GM18511 (cell line): Measurements from ENCODE around the gene NCKAP5.
"Not testable (repeated sequence)": the region's sequence is repeated elsewhere in the genome, so short reads cannot be mapped to it uniquely, and the experiment has no call there.

Experiments
- ATAC-seq: cut with Tn5 transposase; IDR thresholded peaks from one replicate; pipeline ENCODE4 v1.9.1; 2021; ENCODE audit warnings: mild to moderate bottlenecking, moderate library complexity; ENCODE audit not compliant: unreplicated experiment

NCKAP5 gene

DNA sequence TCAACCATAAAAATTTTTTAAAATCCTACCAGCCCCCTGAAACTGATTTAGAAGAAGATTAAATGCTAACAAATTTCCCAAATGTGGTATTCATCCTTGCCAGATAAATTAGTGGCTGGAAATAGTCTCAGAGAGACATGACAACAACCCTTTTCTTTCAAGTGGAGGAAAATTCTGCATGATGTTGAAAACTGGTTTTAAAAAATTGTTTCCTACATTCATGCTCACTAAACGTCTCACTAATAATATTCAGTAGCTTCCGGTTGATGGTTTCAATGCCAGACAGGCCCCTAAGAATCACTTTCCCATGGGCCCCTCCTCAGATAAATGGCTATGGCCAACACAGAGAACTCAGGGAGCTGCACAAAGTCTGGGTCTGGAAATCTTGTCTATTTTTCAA, 43.2 kb downstream of the NCKAP5 start:
- no peak for ATAC-seq

DNA sequence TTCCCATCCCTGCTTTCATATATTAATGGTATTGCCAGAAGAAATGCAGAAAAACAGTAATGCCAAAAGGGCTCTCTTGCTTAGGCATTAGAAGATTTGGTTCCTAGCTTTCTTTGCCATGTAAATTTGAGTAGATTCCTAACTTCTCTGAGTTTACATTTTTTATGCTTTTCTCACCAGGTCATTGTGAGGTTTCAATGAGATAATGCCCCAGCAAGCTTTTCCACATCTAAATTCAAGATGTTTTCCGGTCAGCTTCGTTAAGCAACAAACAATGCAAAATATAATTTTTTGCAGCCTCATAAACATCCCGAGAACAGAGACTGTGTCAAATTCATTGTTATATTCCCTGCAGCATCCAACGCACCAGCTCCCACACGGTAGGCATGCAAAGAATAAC, 44.9 kb downstream of the NCKAP5 start:
- ATAC-seq = no peak

DNA sequence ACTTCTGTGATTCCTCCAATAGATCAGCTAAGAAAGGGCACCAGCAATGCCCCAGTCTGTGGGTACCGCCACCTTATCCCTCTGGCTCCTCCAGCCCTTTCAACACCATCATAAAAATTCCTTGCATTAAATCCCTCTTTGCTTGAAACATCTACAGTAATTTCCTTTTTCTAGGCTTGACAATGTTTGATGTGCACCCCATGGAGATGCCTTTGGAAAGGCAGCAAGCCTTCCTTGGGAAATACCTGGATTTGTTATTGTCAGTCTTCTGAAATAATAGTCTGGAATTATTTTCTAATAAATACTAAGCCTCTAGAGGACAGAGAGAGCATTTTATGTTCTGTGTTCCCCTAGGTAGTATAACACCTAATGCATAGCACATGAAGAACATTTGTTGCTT, 46.1 kb downstream of the NCKAP5 start:
- ATAC-seq = no peak

DNA sequence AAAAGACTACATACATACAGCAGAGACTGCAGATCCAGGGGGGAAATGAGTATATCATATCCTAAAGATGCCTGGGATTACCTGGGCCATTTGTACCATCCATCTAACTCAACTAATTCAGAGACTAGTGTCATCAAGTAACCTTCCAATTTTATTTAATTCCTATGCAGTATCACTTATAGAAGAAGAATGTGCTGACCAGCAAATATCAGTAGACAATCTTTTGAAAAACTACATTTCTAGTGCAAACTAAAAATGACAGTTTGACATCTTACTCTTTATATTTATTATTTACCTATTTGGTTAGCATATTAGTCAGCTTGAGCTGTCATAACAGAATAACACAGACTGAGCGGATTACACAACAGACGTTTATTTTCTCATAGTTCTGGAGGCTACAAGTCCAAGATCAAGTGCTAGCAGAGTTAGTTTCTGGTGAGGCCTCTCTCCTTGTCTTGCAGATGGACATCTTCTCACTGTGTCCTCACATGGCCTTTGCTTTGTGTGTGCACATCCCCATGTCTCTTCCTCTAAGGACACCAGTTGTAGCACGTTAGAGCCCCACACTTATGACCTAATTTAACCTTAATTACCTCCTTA, 47.0 kb downstream of the NCKAP5 start:
- ATAC-seq = no peak

DNA sequence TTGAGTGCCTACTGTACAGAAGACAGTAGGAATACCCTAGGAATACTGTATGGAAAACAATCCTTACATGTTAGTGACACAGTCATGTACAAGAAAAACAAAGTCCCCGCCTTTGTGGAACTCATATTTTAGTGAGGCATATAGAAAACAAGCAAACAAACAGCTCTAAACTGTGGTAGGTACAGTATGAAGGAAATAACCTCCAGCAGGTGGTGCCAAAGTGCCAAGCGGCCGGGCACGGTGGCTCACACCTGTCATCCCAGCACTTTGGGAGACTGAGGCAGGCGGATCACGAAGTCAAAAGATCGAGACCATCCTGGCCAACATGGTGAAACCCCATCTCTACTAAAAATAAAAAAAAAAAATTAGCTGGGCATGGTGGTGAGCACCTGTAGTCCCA, 48.6 kb downstream of the NCKAP5 start:
- ATAC-seq = not testable (repeated sequence)

DNA sequence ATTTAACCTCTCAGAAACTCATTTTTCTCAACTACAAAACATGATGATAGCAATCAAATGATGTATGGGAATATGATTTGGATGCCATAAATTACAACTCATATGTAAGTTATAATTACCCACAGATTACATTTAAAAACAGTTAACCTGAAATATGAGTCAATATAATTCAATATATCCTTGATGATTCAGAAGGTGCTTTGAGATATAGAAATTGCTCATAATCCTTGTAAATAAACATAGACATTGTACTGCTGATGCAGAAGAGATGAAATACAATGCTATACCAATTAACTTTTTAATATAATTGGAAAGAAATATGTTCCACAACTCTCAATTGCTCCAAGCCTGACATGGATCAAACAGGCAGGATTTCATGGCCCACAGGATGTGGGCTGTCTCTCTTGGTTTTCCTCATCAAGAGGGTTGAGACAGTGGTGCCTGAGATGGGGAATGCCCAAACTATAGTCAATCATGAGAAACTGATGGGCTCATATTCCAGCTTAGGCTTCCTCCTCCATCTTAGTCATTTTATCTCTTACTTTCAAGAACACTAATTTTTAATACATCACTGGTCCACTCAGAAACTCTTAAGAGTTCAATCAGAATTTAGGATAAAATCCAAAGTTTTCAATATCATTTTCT, 49.4 kb downstream of the NCKAP5 start:
- ATAC-seq = no peak

DNA sequence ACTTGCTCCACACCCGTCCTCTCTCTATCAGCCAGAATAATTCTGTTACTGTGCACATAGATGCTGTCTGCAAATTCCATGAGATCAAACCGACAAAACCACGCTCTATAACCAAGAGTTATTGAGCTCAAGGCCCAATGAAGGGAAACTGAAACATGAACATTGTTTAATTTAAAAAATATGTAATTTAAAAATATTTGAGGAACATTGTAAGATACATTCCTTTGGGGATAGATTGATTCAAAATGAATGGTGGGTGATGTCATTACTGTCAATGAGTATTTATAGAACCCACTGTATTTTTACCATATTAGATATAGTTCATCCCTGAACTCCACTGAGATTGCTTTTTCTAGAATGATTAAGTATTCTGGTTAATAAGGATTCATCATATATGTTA, 50.4 kb downstream of the NCKAP5 start:
- no peak for ATAC-seq

DNA sequence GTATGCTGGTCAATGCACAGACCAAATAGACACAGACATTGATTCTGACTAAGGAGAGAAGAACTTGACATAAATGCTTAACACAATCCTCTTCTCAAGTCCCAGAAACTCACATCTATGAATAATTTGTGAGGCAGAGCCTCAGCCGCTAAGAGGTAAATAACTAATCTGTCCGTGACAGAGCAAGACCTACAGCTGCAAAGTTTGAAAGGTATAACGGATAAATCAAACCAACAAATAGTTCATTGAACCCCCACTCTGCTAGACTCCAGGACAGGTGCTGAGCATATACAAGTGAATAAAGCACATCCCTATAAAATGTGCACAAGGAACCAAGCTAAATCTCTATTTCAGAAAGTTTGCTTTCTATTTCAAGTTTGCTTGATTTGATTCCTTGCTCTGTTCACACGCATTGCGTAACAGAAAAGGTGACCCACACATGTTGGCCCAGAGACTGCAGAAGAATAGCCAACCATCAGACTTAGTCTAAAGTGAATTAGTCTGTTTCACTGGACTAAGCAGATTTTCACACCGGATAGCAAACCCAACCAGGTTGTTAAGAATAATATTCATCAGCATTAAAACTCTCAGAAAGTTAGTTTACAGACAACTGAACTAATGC, 51.7 kb downstream of the NCKAP5 start:
- no peak for ATAC-seq

DNA sequence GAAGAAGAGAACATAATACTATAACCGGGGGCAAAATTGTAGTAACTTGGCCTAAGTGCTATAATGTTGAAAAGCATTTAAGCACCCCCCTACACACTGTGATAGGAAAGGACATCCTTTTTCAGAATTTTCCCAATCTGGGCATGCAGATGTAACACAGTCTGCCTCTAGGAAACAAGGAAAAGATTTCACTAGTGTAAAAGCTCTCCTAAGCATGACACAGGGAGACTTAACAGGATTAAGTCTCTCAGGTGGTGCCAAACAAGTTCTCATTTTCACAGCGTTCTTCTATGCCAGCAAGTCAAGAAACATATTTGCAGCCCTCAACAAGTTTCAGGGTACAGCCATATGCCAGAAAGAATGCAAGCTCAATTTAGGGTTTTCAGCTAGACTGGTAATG, 53.0 kb downstream of the NCKAP5 start:
- no peak for ATAC-seq

DNA sequence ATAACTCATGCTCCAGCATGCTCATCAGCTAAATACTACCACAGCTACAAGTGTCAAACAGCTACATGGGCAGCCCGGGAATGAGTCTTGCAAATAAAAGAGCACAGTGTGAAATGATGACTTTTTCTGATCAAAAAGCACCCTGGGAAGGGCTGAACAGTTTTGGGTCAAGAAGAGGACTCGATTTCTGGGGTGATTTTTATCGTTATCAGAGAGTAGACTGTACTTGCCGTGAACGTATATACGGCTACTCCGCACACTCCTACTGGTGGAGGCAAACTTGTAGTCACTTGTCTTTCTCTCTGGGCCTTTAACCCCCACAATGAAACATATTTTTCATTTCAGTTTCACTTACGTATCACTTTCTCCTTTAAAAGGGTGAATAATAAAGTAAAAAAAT, 54.4 kb downstream of the NCKAP5 start:
- no peak for ATAC-seq

DNA sequence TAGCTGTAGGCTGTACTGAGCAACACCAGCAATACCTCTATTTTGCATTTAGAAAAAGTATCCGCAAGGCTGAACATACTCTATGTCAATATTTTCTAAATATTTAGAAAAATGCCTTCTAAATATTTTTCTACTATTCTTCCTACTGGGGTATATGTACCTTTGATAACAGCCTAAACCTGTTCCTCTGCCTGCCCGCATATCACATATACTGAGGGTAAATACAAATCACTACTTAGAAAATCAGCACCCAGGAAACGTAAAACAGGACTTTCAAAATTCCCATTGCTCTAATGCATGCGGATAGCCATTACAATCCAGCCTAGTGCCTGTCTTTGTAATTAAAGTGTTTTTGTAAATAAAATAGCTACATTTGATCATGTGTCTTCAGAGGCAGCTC, 56.1 kb downstream of the NCKAP5 start:
- no peak for ATAC-seq

DNA sequence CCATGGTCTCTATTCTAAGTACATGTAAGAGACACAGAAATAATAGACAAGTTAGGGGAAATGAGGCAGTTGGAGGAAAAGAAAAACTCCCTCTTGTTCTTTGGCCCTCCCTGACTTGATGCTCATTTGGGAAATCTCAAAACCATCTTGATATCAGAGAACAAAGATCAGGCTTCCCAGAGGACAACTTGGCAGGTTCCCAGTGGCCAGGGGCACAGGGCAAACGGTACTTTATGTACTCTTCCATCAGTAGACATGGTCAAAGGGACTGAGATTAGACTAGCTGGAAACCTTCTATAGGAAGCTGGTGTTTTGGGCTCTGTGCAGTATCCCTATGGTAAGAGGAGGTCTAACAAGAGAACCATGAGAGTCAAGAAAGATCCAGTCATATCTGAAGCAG, 56.6 kb downstream of the NCKAP5 start:
- no peak for ATAC-seq

DNA sequence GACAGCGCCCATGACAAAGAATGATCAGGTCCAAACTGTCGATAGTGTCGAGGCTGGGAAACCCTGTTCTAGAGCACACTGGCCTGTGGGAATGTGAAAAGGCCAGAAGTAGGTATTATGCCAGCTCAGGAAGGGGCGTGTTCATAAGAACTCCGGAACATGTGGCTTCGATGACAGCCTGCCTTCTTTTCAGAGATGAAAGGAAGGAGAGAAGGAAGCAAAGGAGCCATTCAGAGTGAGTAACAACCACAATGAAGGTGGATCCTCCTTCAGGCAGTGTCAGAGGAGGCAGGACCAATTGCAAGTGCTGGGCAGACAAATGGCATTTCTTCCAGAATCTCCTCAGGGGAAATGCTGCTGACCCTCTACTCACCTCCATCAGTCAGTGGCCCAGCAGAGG, 58.5 kb downstream of the NCKAP5 start:
- ATAC-seq = no peak

DNA sequence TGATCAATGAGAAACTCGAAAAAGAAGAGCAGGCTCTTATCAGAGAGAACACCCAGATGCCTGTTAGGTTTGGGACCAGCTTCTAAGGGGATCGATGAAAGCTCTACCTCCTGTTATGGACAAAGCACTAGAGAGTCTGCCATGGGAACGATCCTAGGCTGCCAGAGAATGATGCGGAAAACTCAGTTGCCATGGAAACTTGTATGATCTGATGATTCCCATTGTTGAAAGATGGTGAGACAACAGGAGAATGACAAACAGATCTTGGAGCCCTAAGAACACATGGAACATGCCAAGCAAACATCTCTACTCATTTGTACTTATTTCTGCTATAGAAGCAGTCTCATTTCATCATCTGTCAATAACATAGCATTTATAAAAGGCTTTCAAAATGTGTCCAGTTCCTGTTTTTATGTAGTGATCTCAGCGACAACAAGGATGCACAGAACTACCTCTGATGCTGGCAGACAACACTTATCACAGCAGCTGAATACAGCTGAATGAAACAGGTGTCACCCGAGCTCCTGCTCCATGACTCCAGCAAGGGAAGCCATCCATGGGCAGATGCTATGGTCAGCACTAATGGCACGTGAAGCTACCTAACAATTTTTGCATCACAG, 59.6 kb downstream of the NCKAP5 start:
- ATAC-seq = no peak

DNA sequence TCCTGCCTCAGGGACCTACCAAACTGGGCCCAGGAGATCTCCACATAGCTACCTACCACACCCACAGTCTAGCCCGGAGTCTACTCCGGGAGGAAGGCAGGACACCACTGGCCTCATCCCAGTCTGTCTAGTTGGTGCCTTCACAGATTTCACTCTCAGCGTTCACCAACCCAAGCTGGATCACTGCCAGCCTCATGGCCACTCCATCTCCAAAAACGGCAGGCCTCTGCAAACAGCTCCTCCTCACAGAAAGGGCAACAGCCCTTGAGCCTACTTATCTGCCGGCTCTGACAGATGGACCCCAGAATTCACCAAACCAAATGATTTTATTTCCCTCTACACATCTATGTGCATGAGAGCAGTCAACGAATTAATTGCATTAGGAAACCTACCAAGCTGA, 61.3 kb downstream of the NCKAP5 start:
- ATAC-seq = no peak

DNA sequence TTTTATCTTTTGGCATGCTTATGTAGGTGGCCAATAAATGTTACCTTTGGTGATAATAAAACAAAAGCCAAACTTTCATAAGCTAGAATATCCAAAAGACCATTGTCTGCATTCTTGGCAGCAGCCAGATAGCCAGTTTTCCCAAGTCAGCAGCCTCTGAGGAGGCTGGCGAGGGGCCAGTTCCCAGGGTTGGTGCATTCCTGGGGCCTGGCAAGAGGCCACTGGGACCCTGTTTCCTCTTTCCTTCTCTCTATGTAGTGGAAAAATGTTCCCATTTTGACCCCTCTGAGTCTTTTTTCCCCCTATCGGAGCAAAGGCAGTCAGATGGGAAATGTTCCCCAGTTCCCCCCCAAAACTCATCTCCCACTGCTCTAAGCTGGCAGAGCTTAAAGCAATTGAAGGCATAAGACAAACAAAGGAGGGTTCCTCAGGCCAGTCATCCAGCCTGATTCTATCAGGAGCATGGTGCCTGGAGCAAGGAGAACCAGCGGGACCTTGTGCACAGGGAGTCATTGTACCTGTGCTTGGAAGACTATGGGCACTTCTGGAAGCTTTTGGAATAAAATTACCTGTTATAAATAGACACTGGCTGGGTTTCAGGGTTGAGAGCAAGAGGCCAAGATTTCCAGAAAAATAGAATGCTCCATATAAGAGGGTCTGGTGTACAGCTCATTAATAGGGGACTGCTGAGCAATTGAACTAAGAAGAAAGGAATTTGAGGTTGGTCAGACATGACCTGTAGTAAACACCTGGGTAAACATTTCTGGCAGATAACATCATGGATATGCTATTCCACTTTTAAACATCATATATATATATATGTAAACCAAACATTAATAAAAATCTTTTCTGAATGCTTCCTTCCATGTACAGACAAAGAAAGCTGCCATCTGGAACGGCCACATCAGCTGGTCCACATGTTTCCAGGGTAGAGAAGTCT, 63.4 kb downstream of the NCKAP5 start:
- no peak for ATAC-seq

DNA sequence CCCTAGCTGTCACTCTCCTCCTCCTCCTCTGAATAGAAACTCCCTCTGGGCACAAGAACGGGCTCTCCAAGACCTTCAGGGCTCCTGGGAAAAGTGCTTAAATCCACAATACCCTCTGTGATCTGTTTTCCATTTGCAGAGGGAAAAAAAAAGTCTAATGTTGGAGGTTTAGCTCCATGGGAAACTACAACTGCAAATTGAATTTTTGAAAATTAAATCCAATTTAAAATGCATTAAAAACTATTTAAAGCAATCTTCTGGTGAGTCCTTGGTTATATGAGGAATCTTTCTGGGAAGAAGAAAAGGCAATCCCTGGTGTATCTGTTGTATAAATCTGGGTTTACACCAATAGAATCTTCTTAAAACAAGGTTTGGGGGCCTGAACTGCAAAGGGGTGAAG, 64.3 kb downstream of the NCKAP5 start:
- ATAC-seq = no peak

DNA sequence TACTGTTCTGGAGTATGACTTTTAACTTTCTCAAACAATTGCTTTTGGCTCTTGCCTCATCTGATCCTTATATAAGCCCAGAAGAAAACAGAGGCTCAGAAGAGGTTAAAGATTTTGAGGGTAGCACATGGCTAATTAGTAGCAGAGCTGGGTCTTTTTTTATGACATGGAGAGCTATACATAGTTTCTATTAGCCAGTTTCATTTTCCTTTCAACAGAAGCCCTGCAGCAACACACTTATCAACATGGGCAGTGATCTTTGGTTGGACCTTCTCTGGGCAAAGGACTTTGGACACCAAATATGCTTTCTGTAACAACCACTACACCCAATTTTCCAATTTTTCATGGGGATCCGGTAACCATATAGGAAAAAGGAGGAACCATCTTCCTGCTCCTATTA, 64.9 kb downstream of the NCKAP5 start:
- ATAC-seq = peak; percentile 78

DNA sequence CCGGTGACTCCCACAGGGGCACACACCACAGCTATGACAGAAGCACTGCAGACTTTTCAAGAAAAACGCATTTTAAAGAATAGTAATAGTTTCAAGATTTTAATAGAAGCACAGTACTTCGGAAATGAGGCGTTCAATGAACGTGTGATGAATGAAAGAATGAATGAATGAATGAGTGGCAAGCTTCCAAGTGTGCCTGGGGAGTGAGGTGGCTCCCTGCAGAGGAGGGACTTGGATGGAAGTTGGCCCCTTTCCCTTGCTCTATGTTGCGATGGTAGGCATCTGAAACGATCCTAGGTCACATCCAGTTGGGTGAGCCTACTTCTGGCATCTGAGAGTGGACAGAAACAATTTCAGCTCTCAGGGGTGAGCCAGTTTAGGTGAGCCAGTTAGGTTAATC, 65.6 kb downstream of the NCKAP5 start:
- ATAC-seq = no peak

DNA sequence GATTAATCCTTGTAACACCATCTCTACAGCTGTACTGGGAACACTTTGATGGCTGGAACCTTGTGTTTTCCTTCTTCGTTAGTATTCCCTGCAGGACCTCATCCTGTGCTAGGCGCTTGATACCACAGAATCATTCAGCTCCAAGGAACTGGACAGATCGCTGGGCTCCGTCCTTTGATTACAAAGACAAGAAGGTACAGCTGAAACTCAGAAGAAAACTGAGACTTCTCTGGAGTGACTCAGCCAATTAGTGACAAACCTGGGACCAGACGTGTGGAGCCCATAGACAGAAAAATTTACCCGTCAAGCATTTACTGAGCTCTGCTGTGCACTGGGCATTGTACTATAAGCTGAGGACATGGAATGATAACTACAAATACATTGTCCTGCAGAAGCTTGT, 67.3 kb downstream of the NCKAP5 start:
- ATAC-seq = no peak
